Measurements from ENCODE around the gene ARHGEF37.
A peak's percentile ranks its signal among the peaks of the same experiment; 100 is the strongest.
"Not testable (repeated sequence)": the region's sequence is repeated elsewhere in the genome, so short reads cannot be mapped to it uniquely, and the experiment has no call there.

Gene ARHGEF37

GRCh38 chr5:149581192-149581861 is at the start of gene ARHGEF37:
TSS of gene ARHGEF37 (plus strand) at chr5:149581498. CDS start at chr5:149597770, 16,272 bp downstream.
- DNase-seq (ENCODE audit: low spot score), result peak; percentile 72

- no peak for DNase-seq (ENCODE audit: low spot score)
Measured at GRCh38 chr5:149532413-149532812, 48.9 kb upstream of the ARHGEF37 start.

GRCh38 chr5:149535787-149536186 is 45.5 kb upstream of the ARHGEF37 start:
- DNase-seq (ENCODE audit: low spot score), result not testable (repeated sequence)

- no peak for DNase-seq (ENCODE audit: low spot score)
Measured at GRCh38 chr5:149537374-149537975, 43.8 kb upstream of the ARHGEF37 start.

GRCh38 chr5:149540089-149540488 is 41.2 kb upstream of the ARHGEF37 start:
- no peak for DNase-seq (ENCODE audit: low spot score)

- no peak for DNase-seq (ENCODE audit: low spot score)
Measured at GRCh38 chr5:149541893-149542292, 39.4 kb upstream of the ARHGEF37 start.

- DNase-seq (ENCODE audit: low spot score), result no peak
Measured at GRCh38 chr5:149543361-149544027, 37.8 kb upstream of the ARHGEF37 start.

GRCh38 chr5:149544028-149544420 is 37.3 kb upstream of the ARHGEF37 start:
- no peak for DNase-seq (ENCODE audit: low spot score)

GRCh38 chr5:149545327-149545726 is 36.0 kb upstream of the ARHGEF37 start:
- DNase-seq (ENCODE audit: low spot score), result no peak

- DNase-seq (ENCODE audit: low spot score), result no peak
Measured at GRCh38 chr5:149546974-149547373, 34.3 kb upstream of the ARHGEF37 start.

- DNase-seq (ENCODE audit: low spot score), result peak; percentile 72
Measured at GRCh38 chr5:149549461-149550267, 31.6 kb upstream of the ARHGEF37 start.

GRCh38 chr5:149550268-149550583 is 31.1 kb upstream of the ARHGEF37 start:
- DNase-seq (ENCODE audit: low spot score), result peak; percentile 34

- no peak for DNase-seq (ENCODE audit: low spot score)
Measured at GRCh38 chr5:149550594-149551226, 30.6 kb upstream of the ARHGEF37 start.

- DNase-seq (ENCODE audit: low spot score), result peak; percentile 99
Measured at GRCh38 chr5:149551227-149552037, 29.9 kb upstream of the ARHGEF37 start, which contains the start of gene CSNK1A1. TSS of gene CSNK1A1 (minus strand) at chr5:149551439. CDS start at chr5:149550964, 475 bp downstream.

- DNase-seq (ENCODE audit: low spot score), result no peak
Measured at GRCh38 chr5:149552038-149552494, 29.2 kb upstream of the ARHGEF37 start.

GRCh38 chr5:149552553-149553160 is 28.6 kb upstream of the ARHGEF37 start:
- DNase-seq (ENCODE audit: low spot score), result no peak

GRCh38 chr5:149559706-149560105 is 21.6 kb upstream of the ARHGEF37 start:
- no peak for DNase-seq (ENCODE audit: low spot score)

GRCh38 chr5:149561848-149562247 is 19.4 kb upstream of the ARHGEF37 start:
- DNase-seq (ENCODE audit: low spot score), result peak; percentile 88

- no peak for DNase-seq (ENCODE audit: low spot score)
Measured at GRCh38 chr5:149563466-149563865, 17.8 kb upstream of the ARHGEF37 start.

GRCh38 chr5:149564542-149565140 is 16.7 kb upstream of the ARHGEF37 start:
- peak; percentile 87 for DNase-seq (ENCODE audit: low spot score)
